ENCODE results near the gene TM7SF3. TPM values are rescaled to one million over a fixed set of nuclear protein-coding genes. Genes with fewer than 3 reads are reported as not detected.

TM7SF3 gene
- total and polyA plus RNA-seq, 2 donors (not counting 3 experiments of a cell fraction or from before 2014, with no cell fraction given): 54.8 to 70.7 TPM

DNA sequence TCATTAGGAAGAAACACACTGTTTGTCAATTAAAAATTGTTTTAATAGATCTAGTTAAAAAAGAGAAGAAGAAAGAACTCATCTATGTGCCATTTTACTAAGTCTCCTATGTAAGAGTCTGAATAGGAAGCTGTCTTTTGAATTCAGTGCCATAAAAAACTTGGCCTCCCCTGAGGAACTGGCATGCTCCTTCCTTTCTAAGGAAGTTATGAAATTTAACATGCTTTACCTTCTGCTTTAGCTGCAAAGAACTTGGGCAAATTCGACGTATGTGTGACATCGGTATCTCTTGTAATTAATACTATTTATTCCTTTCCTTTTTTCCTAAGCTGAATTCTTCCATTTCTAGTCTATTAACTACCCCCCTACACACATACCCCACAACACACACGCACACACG is 12.5 kb downstream of the TM7SF3 start:
- Histone ChIP-seq H3K9me1 (replicated peaks; ENCODE audit: control insufficient read depth, extremely low read depth, insufficient read depth, low read length) (no peaks in the 10 kb centered on the region), H3K79me2 (ENCODE audit: control insufficient read depth, insufficient read depth, low read length) (peaks cover 2% of the 10 kb centered on the region), H2AFZ (ENCODE audit: low read depth, low read length) (no peak overlapping the region), H3K4me2 (ENCODE audit: insufficient read depth, low read length) (no peak overlapping the region), H3K27ac (ENCODE audit: insufficient read depth, low read depth, low read length) (no peak overlapping the region), H3K27me3 (ENCODE audit: control insufficient read depth in 2 of 2, insufficient read depth in 2 of 2, low read length in 2 of 2) (no peaks in the 10 kb centered on the region), H3K4me3 (replicated peaks in 1 of 3; ENCODE audit: insufficient read depth in 1 of 3, low read depth in 1 of 3, low read length in 3 of 3) (no peak overlapping the region), H3K4me1 (ENCODE audit: control insufficient read depth, extremely low read depth, insufficient read depth, low read length) (peaks cover 15% of the 10 kb centered on the region), H3K9ac (replicated peaks; ENCODE audit: extremely low read depth, insufficient read depth, low read length) (no peak overlapping the region), H3K9me3 (replicated peaks; ENCODE audit: control insufficient read depth, insufficient read depth, low read length) (no peaks in the 10 kb centered on the region), H3K36me3 (ENCODE audit: control insufficient read depth in 2 of 2, extremely low read depth in 1 of 2, insufficient read depth in 2 of 2, low read length in 2 of 2) (no peaks in the 10 kb centered on the region), H4K20me1 (replicated peaks; ENCODE audit: control insufficient read depth, extremely low read depth, insufficient read depth, low read length) (peaks cover 3% of the 10 kb centered on the region)
- intact Hi-C loops (cut with micrococcal nuclease): no loop called here
- no peak for FAIRE-seq
- dilution Hi-C loops (cut with MboI; ENCODE audit: extremely low pct_ligation_motif_present, low sequenced_read_pairs): no loop called here
- ChIA-PET POLR2A (no interaction called here), CTCF (interaction anchor here (0.8 to 2.3 kb wide), 6 partner anchors 9 to 305 kb away, joined by 3 to 25 read pairs (median 3); partner anchors contain the start of genes MED21 and TM7SF3)
- TF ChIP-seq POLR2AphosphoS5 (IDR thresholded peaks at IDR 0.05; ENCODE audit: insufficient read depth, low read depth, low read length): no peak
- TF ChIP-seq MAX (IDR thresholded peaks at IDR 0.05; ENCODE audit: insufficient read depth, insufficient read length): no peak
- no peak for TF ChIP-seq POLR2A (IDR thresholded peaks at IDR 0.05; ENCODE audit: low read depth, low read length)
- TF ChIP-seq EZH2 (IDR thresholded peaks at IDR 0.05; ENCODE audit: borderline replicate concordance, low read depth, low read length, severe bottlenecking): no peak
- TF ChIP-seq CTCF (IDR thresholded peaks at IDR 0.05; ENCODE audit: extremely low read depth in 1 of 2, insufficient read depth in 1 of 2, low read depth in 1 of 2, low read length in 2 of 2): no peak
- TF ChIP-seq GATA2 (IDR thresholded peaks at IDR 0.05; ENCODE audit: insufficient read depth, insufficient read length, low read depth, low read length): no peak
- no peak for TF ChIP-seq MYC (IDR thresholded peaks at IDR 0.05; ENCODE audit: low read depth, low read length)
- TF ChIP-seq JUN (IDR thresholded peaks at IDR 0.05; ENCODE audit: borderline replicate concordance, insufficient read depth, insufficient read length, low read depth): no peak
- TF ChIP-seq FOS (IDR thresholded peaks at IDR 0.05; ENCODE audit: borderline replicate concordance, insufficient read depth, low read length): no peak
- peak; percentile 50 for DNase-seq (ENCODE audit: low read depth, low spot score)
- BruUV-seq (replicated peaks): no TSS peak

All from endothelial cell of umbilical vein (primary cell).